Kidney epithelial cell (primary cell): Measurements from ENCODE around the gene BTK. TPM values are rescaled to one million over a fixed set of nuclear protein-coding genes. Genes with fewer than 3 reads are reported as not detected.

Source experiments
- DNase-seq: peaks from one replicate; pipeline ENCODE4 v3.0.0-alpha.2; 2010; ENCODE audit warnings: low read depth
- H3K27me3 ChIP-seq: 2 replicates; pipeline ENCODE4 v1.6.0; 2011; ENCODE audit warnings: low read length; ENCODE audit not compliant: control insufficient read depth, insufficient read depth
- H3K36me3 ChIP-seq: 2 replicates; pipeline ENCODE4 v1.5.1; 2011; ENCODE audit warnings: low read length; ENCODE audit not compliant: control insufficient read depth, insufficient read depth
- H3K4me3 ChIP-seq: 2 replicates; pipeline ENCODE4 v1.5.1; 2011; ENCODE audit warnings: low read depth, mild to moderate bottlenecking, control low read depth, low read length
- total RNA-seq: library from RNA; depleted of rRNA; stranded (reverse); fragments of >200 nt; gene quantifications from 2 replicates; pipeline ENCODE4 v1.2.3, GENCODE V29; 2015
- TF ChIP-seq, protein P1 (sequence below): IDR thresholded peaks from 2 replicates; pipeline ENCODE4 v1.5.1; 2011; ENCODE audit warnings: mild to moderate bottlenecking, moderate library complexity, low read length, control low read depth, inconsistent platforms; ENCODE audit not compliant: insufficient read depth, poor library complexity, severe bottlenecking

BTK gene
- total RNA-seq, 1 donor from 2014 or later = not detected

DNA sequence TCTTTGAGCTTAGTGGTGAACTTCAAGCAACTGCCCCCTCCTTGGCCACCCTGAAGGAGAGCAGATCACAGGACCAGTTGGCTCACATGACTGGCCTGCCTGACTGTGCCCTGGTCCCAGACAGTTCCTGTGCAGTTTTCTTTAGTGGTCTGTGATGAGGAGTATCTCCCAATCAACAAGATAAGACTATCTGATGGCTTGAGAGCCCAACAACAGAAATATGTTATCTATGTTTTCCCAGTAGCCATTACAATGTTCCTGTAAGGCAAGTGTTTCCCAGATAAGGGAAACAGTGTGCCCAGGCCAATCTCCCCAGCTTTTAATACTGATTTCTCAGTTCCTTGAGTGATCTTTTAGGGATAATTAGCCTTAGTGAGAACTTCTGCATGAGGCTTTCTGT lies 23.2 kb downstream of the BTK start:
- no peak overlapping the region for H3K4me3 ChIP-seq
- H3K27me3 ChIP-seq = no peaks in the 10 kb centered on the region
- TF ChIP-seq, protein P1, sequence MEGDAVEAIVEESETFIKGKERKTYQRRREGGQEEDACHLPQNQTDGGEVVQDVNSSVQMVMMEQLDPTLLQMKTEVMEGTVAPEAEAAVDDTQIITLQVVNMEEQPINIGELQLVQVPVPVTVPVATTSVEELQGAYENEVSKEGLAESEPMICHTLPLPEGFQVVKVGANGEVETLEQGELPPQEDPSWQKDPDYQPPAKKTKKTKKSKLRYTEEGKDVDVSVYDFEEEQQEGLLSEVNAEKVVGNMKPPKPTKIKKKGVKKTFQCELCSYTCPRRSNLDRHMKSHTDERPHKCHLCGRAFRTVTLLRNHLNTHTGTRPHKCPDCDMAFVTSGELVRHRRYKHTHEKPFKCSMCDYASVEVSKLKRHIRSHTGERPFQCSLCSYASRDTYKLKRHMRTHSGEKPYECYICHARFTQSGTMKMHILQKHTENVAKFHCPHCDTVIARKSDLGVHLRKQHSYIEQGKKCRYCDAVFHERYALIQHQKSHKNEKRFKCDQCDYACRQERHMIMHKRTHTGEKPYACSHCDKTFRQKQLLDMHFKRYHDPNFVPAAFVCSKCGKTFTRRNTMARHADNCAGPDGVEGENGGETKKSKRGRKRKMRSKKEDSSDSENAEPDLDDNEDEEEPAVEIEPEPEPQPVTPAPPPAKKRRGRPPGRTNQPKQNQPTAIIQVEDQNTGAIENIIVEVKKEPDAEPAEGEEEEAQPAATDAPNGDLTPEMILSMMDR = no peak
- no peaks in the 10 kb centered on the region for H3K36me3 ChIP-seq
- DNase-seq = no peak

- TF ChIP-seq, protein P1 = no peak
Observed at GRCh38 chrX:101362116-101362515, 23.9 kb downstream of the BTK start.

DNA sequence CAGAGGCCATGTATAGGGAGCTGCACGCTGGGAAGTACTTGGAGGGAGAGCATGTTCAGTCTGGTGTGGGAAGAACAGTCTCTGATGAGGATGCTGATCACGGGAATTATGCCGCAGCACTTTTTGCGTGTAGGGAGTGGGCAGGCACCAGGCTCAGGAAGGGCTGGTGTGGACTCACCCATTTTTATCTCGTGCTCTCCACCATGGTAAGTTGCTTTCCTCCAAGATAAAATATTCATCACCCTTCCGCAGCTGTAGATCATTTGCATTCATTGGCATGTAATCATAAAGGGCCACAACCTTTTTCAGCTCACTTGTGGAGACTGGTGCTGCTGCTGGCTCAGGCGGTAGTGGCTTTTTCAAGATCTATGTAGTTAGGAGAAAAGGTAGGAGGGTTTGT lies 25.6 kb downstream of the BTK start:
- no peak overlapping the region for H3K4me3 ChIP-seq
- H3K36me3 ChIP-seq = no peaks in the 10 kb centered on the region
- DNase-seq = no peak
- TF ChIP-seq, protein P1 = no peak
- H3K27me3 ChIP-seq = no peaks in the 10 kb centered on the region

More at GRCh38 chrX:101362116-101362515, 23.9 kb downstream of the BTK start:
- H3K36me3 ChIP-seq = no peaks in the 10 kb centered on the region
- no peak overlapping the region for H3K4me3 ChIP-seq
- no peaks in the 10 kb centered on the region for H3K27me3 ChIP-seq
- no peak for DNase-seq

GRCh38 chrX:101359966-101360365 lies 26.0 kb downstream of the BTK start:
- Histone ChIP-seq H3K27me3 (no peaks in the 10 kb centered on the region), H3K4me3 (no peak overlapping the region), H3K36me3 (no peaks in the 10 kb centered on the region)
- DNase-seq = no peak
- TF ChIP-seq, protein P1 = no peak

DNA sequence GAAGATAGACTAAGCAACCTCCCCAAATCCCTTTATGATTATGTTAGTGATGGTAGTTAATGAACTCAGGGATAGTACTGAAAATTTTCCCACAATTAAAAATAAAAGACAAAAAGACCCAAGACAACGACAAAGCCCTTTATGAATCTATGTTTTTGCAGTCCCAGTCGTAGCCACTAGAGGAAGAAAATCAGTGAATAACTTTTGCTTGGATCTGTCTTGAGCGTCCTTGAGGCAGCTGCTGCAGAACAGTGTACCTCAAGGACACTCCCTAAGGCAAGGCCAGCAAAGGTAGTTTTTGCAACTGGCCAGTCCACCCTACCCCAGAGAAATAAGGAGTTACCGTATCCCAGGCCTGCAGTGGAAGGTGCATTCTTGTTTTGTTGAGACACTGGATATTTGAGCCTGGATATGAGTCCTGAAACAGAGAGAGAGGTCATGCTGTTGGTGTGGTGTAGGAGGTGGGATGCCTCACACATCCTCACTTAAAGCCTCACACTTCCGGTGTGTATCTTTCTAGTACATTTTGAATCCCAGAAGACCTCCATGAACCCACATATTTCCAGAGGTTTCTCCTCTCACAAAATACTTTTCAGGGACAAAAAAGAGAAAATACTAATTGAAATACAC lies 28.7 kb downstream of the BTK start:
- TF ChIP-seq, protein P1 = peak; percentile 19
- DNase-seq = no peak
- Histone ChIP-seq H3K4me3 (no peak overlapping the region), H3K27me3 (no peaks in the 10 kb centered on the region), H3K36me3 (no peaks in the 10 kb centered on the region)

DNA sequence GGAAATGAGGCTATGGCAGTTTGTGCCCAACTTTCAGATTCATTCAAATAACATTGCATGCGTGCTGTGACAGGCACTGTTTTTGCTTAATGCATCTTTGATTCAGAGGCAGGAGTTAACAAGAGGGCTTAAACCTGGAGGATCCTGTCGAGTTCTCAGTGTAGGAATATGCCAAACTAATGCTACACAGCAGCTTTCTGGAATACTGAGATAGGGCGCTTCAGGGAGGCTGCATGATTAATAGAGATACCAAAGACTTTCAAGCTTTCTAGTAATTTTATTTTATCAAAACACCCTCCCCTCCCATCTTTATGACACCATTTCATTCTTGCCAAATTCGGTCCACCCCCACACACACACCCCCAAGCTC lies 36.8 kb downstream of the BTK start:
- DNase-seq = no peak
- TF ChIP-seq, protein P1 = no peak
- Histone ChIP-seq H3K4me3 (peak overlapping the region; percentile 73), H3K27me3 (no peaks in the 10 kb centered on the region), H3K36me3 (no peaks in the 10 kb centered on the region)
